HUES64 (cell line): ENCODE results near the gene MMP24OS.
"Not testable (repeated sequence)": the region's sequence is repeated elsewhere in the genome, so short reads cannot be mapped to it uniquely, and the experiment has no call there.

Source experiments
- H3K27ac ChIP-seq: 2 replicates; pipeline ENCODE4 v1.7.0; 2013; ENCODE audit warnings: low read depth, low read length, inconsistent platforms
- H3K27me3 ChIP-seq: 2 replicates; pipeline ENCODE4 v1.6.1; 2013; ENCODE audit warnings: mild to moderate bottlenecking, low read length; ENCODE audit not compliant: insufficient read depth
- H3K36me3 ChIP-seq: 2 replicates; pipeline ENCODE4 v1.6.1; 2013; ENCODE audit warnings: mild to moderate bottlenecking, low read length; ENCODE audit not compliant: insufficient read depth
- H3K4me1 ChIP-seq: 2 replicates; pipeline ENCODE4 v1.6.1; 2013; ENCODE audit warnings: mild to moderate bottlenecking, low read length, moderate library complexity; ENCODE audit not compliant: insufficient read depth
- H3K4me3 ChIP-seq: 2 replicates; pipeline ENCODE4 v1.5.1; 2013; ENCODE audit warnings: mild to moderate bottlenecking, low read length, moderate library complexity
- H3K9ac ChIP-seq: 2 replicates; pipeline ENCODE4 v1.6.1; 2013; ENCODE audit warnings: mild to moderate bottlenecking, low read depth, low read length
- H3K9me3 ChIP-seq: 2 replicates; pipeline ENCODE4 v1.6.1; 2013; ENCODE audit warnings: low read depth, low read length; ENCODE audit not compliant: insufficient read depth
- WGBS: fragments of 150-250, 120-280 bp; methylation state at CpG from one replicate; pipeline ENCODE4 v1.1.7; 2013; ENCODE audit warnings: missing lambda C conversion rate; 5-methylcytosine and 5-hydroxymethylcytosine counted together

MMP24OS gene

GRCh38 chr20:35317416-35318210 is 39.7 kb upstream of the MMP24OS start:
- no peak overlapping the region; the same call in 1 of the 2 replicates for H3K9ac ChIP-seq
- peaks cover 27% of the 10 kb centered on the region for H3K4me1 ChIP-seq
- 89% methylated on average over 4 of the region's 5 CpGs for WGBS
- no peaks in the 10 kb centered on the region for H3K27me3 ChIP-seq
- no peak overlapping the region for H3K4me3 ChIP-seq
- H3K36me3 ChIP-seq = no peaks in the 10 kb centered on the region
- no peaks in the 10 kb centered on the region for H3K9me3 ChIP-seq
- H3K27ac ChIP-seq = no peak overlapping the region

GRCh38 chr20:35316086-35316485 is 38.2 kb upstream of the MMP24OS start:
- H3K36me3 ChIP-seq = no peaks in the 10 kb centered on the region
- H3K27me3 ChIP-seq = no peaks in the 10 kb centered on the region
- H3K27ac ChIP-seq = no peak overlapping the region
- H3K4me3 ChIP-seq = no peak overlapping the region
- H3K4me1 ChIP-seq = peaks cover 42% of the 10 kb centered on the region
- no peak overlapping the region for H3K9ac ChIP-seq
- WGBS = 97% methylated on average over 2 of the region's 2 CpGs
- H3K9me3 ChIP-seq = no peaks in the 10 kb centered on the region

GRCh38 chr20:35315632-35316020 is 37.7 kb upstream of the MMP24OS start:
- H3K9ac ChIP-seq, H3K36me3 ChIP-seq, H3K27me3 ChIP-seq, H3K4me3 ChIP-seq, H3K9me3 ChIP-seq, H3K27ac ChIP-seq: not testable (repeated sequence)
- peaks cover 40% of the 10 kb centered on the region for H3K4me1 ChIP-seq
- WGBS = 93% methylated on average over 7 of the region's 7 CpGs

GRCh38 chr20:35314816-35315631 is 37.1 kb upstream of the MMP24OS start:
- Histone ChIP-seq H3K9ac (no peak overlapping the region), H3K4me3 (no peak overlapping the region), H3K27ac (no peak overlapping the region), H3K36me3 (no peaks in the 10 kb centered on the region), H3K9me3 (no peaks in the 10 kb centered on the region), H3K4me1 (peaks cover 34% of the 10 kb centered on the region), H3K27me3 (no peaks in the 10 kb centered on the region)
- 79% methylated on average over 3 of the region's 3 CpGs for WGBS

- Histone ChIP-seq H3K9me3 (no peaks in the 10 kb centered on the region), H3K4me3 (no peak overlapping the region), H3K27me3 (no peaks in the 10 kb centered on the region), H3K36me3 (no peaks in the 10 kb centered on the region), H3K9ac (peak overlapping the region; percentile 7; the same call in 1 of the 2 replicates), H3K4me1 (peaks cover 26% of the 10 kb centered on the region), H3K27ac (peak overlapping the region; percentile 58)
- 50% methylated on average over 1 of the region's 1 CpG for WGBS
Measured at GRCh38 chr20:35312318-35312717, 34.4 kb upstream of the MMP24OS start.

GRCh38 chr20:35311822-35312221 is 33.9 kb upstream of the MMP24OS start:
- no peaks in the 10 kb centered on the region for H3K27me3 ChIP-seq
- no peaks in the 10 kb centered on the region for H3K9me3 ChIP-seq
- H3K36me3 ChIP-seq = no peaks in the 10 kb centered on the region
- peak overlapping the region; percentile 58 for H3K27ac ChIP-seq
- WGBS = 92% methylated on average over 4 of the region's 5 CpGs
- no peak overlapping the region for H3K4me3 ChIP-seq
- H3K4me1 ChIP-seq = peaks cover 26% of the 10 kb centered on the region
- no peak overlapping the region; the same call in 1 of the 2 replicates for H3K9ac ChIP-seq

GRCh38 chr20:35311409-35311808 is 33.5 kb upstream of the MMP24OS start:
- H3K9ac ChIP-seq = no peak overlapping the region
- no peaks in the 10 kb centered on the region for H3K9me3 ChIP-seq
- no peaks in the 10 kb centered on the region for H3K36me3 ChIP-seq
- no peaks in the 10 kb centered on the region for H3K27me3 ChIP-seq
- H3K4me1 ChIP-seq = peaks cover 26% of the 10 kb centered on the region
- H3K27ac ChIP-seq = peak overlapping the region; percentile 58
- no peak overlapping the region for H3K4me3 ChIP-seq
- WGBS = 74% methylated on average over 2 of the region's 2 CpGs

GRCh38 chr20:35307666-35308653 is 30.0 kb upstream of the MMP24OS start:
- Histone ChIP-seq H3K4me3 (no peak overlapping the region), H3K9ac (no peak overlapping the region), H3K27me3 (no peaks in the 10 kb centered on the region), H3K9me3 (no peaks in the 10 kb centered on the region), H3K4me1 (peaks cover 21% of the 10 kb centered on the region), H3K27ac (no peak overlapping the region), H3K36me3 (0 out of 2 replicates have a peak, but pooled peaks cover 2% of the 10 kb centered on the region)
- 93% methylated on average over 13 of the region's 13 CpGs for WGBS

GRCh38 chr20:35306931-35307517 is 29.1 kb upstream of the MMP24OS start:
- no peak overlapping the region for H3K9ac ChIP-seq
- no peak overlapping the region; the same call in 1 of the 2 replicates for H3K27ac ChIP-seq
- peaks cover 13% of the 10 kb centered on the region for H3K4me1 ChIP-seq
- no peaks in the 10 kb centered on the region for H3K27me3 ChIP-seq
- H3K4me3 ChIP-seq = no peak overlapping the region
- H3K9me3 ChIP-seq = no peaks in the 10 kb centered on the region
- 0 out of 2 replicates have a peak, but pooled peaks cover 2% of the 10 kb centered on the region for H3K36me3 ChIP-seq
- WGBS = 57% methylated on average over 4 of the region's 4 CpGs
